CD4-positive, alpha-beta T cell treated with Interleukin-15 for 1 hour (primary cell): ENCODE results near the gene TBC1D5.

Source experiments
- DNase-seq: peaks from one replicate; pipeline ENCODE4 v3.0.0-alpha.2; 2020

TBC1D5 gene

GRCh38 chr3:17459470-17459993 is 282.9 kb downstream of the TBC1D5 start:
- DNase-seq, result no peak

GRCh38 chr3:17456650-17457049 is 285.8 kb downstream of the TBC1D5 start:
- no peak for DNase-seq

GRCh38 chr3:17456046-17456445 is 286.4 kb downstream of the TBC1D5 start:
- DNase-seq, result no peak

GRCh38 chr3:17444865-17445264 is 297.6 kb downstream of the TBC1D5 start:
- DNase-seq, result no peak

- DNase-seq, result no peak
Measured at GRCh38 chr3:17443142-17443541, 299.3 kb downstream of the TBC1D5 start.

GRCh38 chr3:17442332-17443049 is 299.9 kb downstream of the TBC1D5 start:
- DNase-seq, result no peak

- DNase-seq, result no peak
Measured at GRCh38 chr3:17433876-17434275, 308.6 kb downstream of the TBC1D5 start.

- no peak for DNase-seq
Measured at GRCh38 chr3:17432236-17432635, 310.2 kb downstream of the TBC1D5 start.

- no peak for DNase-seq
Measured at GRCh38 chr3:17431484-17432045, 310.9 kb downstream of the TBC1D5 start.

- DNase-seq, result no peak
Measured at GRCh38 chr3:17431004-17431403, 311.4 kb downstream of the TBC1D5 start.

GRCh38 chr3:17430582-17430981 is 311.8 kb downstream of the TBC1D5 start:
- no peak for DNase-seq

GRCh38 chr3:17423786-17424536 is 318.5 kb downstream of the TBC1D5 start:
- DNase-seq, result no peak

GRCh38 chr3:17422636-17423035 is 319.8 kb downstream of the TBC1D5 start:
- DNase-seq, result no peak

GRCh38 chr3:17420668-17421067 is 321.8 kb downstream of the TBC1D5 start:
- no peak for DNase-seq

GRCh38 chr3:17412950-17413530 is 329.4 kb downstream of the TBC1D5 start:
- DNase-seq, result no peak

- DNase-seq, result no peak
Measured at GRCh38 chr3:17411157-17411877, 331.1 kb downstream of the TBC1D5 start.

GRCh38 chr3:17407576-17407975 is 334.9 kb downstream of the TBC1D5 start:
- no peak for DNase-seq

- no peak for DNase-seq
Measured at GRCh38 chr3:17404548-17404947, 337.9 kb downstream of the TBC1D5 start.

GRCh38 chr3:17402442-17402841 is 340.0 kb downstream of the TBC1D5 start:
- no peak for DNase-seq

- DNase-seq, result no peak
Measured at GRCh38 chr3:17401912-17402311, 340.5 kb downstream of the TBC1D5 start.

- no peak for DNase-seq
Measured at GRCh38 chr3:17399586-17399985, 342.8 kb downstream of the TBC1D5 start.

GRCh38 chr3:17398959-17399551 is 343.4 kb downstream of the TBC1D5 start:
- no peak for DNase-seq
